Neural cell (in vitro differentiated cells): Measurements from ENCODE around the gene NIPA2. TPM values are rescaled to one million over a fixed set of nuclear protein-coding genes. Genes with fewer than 3 reads are reported as not detected.

Experiments used
- H2AFZ ChIP-seq: fragments of 200-600, 300-800 bp; sonication (generic), shearing (Covaris generic); 2 replicates; pipeline ENCODE4 v1.6.0; 2014; ENCODE audit warnings: low read depth, mild to moderate bottlenecking, antibody characterized with exemption, low read length, moderate library complexity
- H3F3A ChIP-seq: fragments of 200-600 bp; shearing (Covaris generic); 2 replicates; pipeline ENCODE4 v1.6.1; 2016; ENCODE audit warnings: mild to moderate bottlenecking, moderate library complexity, mixed read lengths, antibody characterized with exemption, low read length; ENCODE audit not compliant: insufficient read depth, poor library complexity, severe bottlenecking
- H3K27ac ChIP-seq: fragments of 200-600, 300-800 bp; sonication (generic), shearing (Covaris generic); 2 replicates; pipeline ENCODE4 v1.5.1; 2014; ENCODE audit warnings: mild to moderate bottlenecking, low read length, moderate library complexity
- H3K27me3 ChIP-seq: fragments of 300-800, 200-600 bp; sonication (generic), shearing (Covaris generic); 2 replicates; pipeline ENCODE4 v1.6.0; 2014; ENCODE audit warnings: mild to moderate bottlenecking, low read depth, low read length, moderate library complexity; ENCODE audit not compliant: insufficient read depth
- H3K36me3 ChIP-seq: fragments of 300-800, 200-600 bp; sonication (generic), shearing (Covaris generic); 2 replicates; pipeline ENCODE4 v1.5.1; 2014; ENCODE audit warnings: mild to moderate bottlenecking, antibody characterized with exemption, low read length, moderate library complexity; ENCODE audit not compliant: insufficient read depth
- H3K4me2 ChIP-seq: fragments of 300-800, 200-600 bp; sonication (generic), shearing (Covaris generic); 2 replicates; pipeline ENCODE4 v1.6.0; 2014; ENCODE audit warnings: mild to moderate bottlenecking, low read length
- H3K4me3 ChIP-seq: fragments of 300-800, 200-600 bp; sonication (generic), shearing (Covaris generic); 2 replicates; pipeline ENCODE4 v1.5.1; 2014; ENCODE audit warnings: mild to moderate bottlenecking, low read length, moderate library complexity
- H3K79me2 ChIP-seq: fragments of 200-600 bp; shearing (Covaris generic); replicated peaks from 2 replicates; pipeline ENCODE4 v1.6.0; 2014; ENCODE audit warnings: mild to moderate bottlenecking, low read length, moderate library complexity; ENCODE audit not compliant: insufficient read depth
- H3K9ac ChIP-seq: fragments of 300-800, 200-600 bp; sonication (generic), shearing (Covaris generic); 2 replicates; pipeline ENCODE4 v1.6.1; 2016; ENCODE audit warnings: mild to moderate bottlenecking, low read length, mixed read lengths
- H3K9me2 ChIP-seq: fragments of 200-600 bp; shearing (Covaris generic); 2 replicates; pipeline ENCODE4 v1.6.1; 2016; ENCODE audit warnings: mild to moderate bottlenecking, low read length, mixed read lengths; ENCODE audit not compliant: insufficient read depth
- H3K9me3 ChIP-seq: fragments of 200-600, 300-800 bp; sonication (generic), shearing (Covaris generic); 2 replicates; pipeline ENCODE4 v1.6.1; 2016; ENCODE audit warnings: mild to moderate bottlenecking, mixed run types, low read length, moderate library complexity, mixed read lengths
- H4K20me1 ChIP-seq: fragments of 200-600 bp; shearing (Covaris generic); 2 replicates; pipeline ENCODE4 v1.6.1; 2016; ENCODE audit warnings: mild to moderate bottlenecking, mixed run types; ENCODE audit not compliant: insufficient read depth
- CTCF ChIP-seq: fragments of 450-650 bp; IDR thresholded peaks from 2 replicates; pipeline ENCODE4 v1.5.1; 2014; ENCODE audit warnings: antibody characterized with exemption, mild to moderate bottlenecking, moderate library complexity; ENCODE audit not compliant: poor library complexity, severe bottlenecking
- EP300 ChIP-seq: fragments of 450-650 bp; conservative IDR thresholded peaks from 2 replicates; pipeline ENCODE4 v1.6.1; 2014; ENCODE audit warnings: antibody characterized with exemption, mild to moderate bottlenecking, moderate library complexity; ENCODE audit not compliant: poor library complexity, severe bottlenecking
- EZH2 ChIP-seq: fragments of 200-600, 300-800 bp; shearing (Covaris generic), sonication (generic); IDR thresholded peaks from 2 replicates; pipeline ENCODE4 v1.6.1; 2014; ENCODE audit warnings: antibody characterized with exemption, low read length, borderline replicate concordance, mild to moderate bottlenecking; ENCODE audit not compliant: insufficient read depth, poor library complexity, severe bottlenecking
- MXI1 ChIP-seq: fragments of 450-650 bp; conservative IDR thresholded peaks from 2 replicates; pipeline ENCODE4 v1.6.1; 2014; ENCODE audit warnings: antibody characterized with exemption, mild to moderate bottlenecking; ENCODE audit not compliant: poor library complexity, severe bottlenecking
- POLR2AphosphoS5 ChIP-seq: IDR thresholded peaks from 2 replicates; pipeline ENCODE4 v1.6.1; 2012
- RAD21 ChIP-seq: fragments of 450-650 bp; conservative IDR thresholded peaks from 2 replicates; pipeline ENCODE4 v1.6.1; 2014; ENCODE audit warnings: antibody characterized with exemption, mild to moderate bottlenecking, moderate library complexity
- REST ChIP-seq: IDR thresholded peaks from 2 replicates; pipeline ENCODE4 v1.6.1; 2012; ENCODE audit warnings: borderline replicate concordance
- SMC3 ChIP-seq: fragments of 450-650 bp; conservative IDR thresholded peaks from 2 replicates; pipeline ENCODE4 v1.6.1; 2014; ENCODE audit warnings: antibody characterized with exemption, mild to moderate bottlenecking, moderate library complexity; ENCODE audit not compliant: poor library complexity
- TAF1 ChIP-seq: IDR thresholded peaks from 2 replicates; pipeline ENCODE4 v1.6.1; 2012; ENCODE audit warnings: low read depth
- polyA plus RNA-seq: library from polyadenylated mRNA; depleted of rRNA; stranded (reverse); fragments of >200 nt; gene quantifications from 2 replicates; pipeline ENCODE4 v1.2.3, GENCODE V29; 2014

Gene NIPA2
- polyA plus RNA-seq, 1 donor from 2014 or later: 52.6 TPM

GRCh38 chr15:22883196-22883595 is 44.7 kb downstream of the NIPA2 start:
- no peak overlapping the region for H3K4me2 ChIP-seq
- TF ChIP-seq EP300 (no peak), TAF1 (no peak), REST (no peak), MXI1 (no peak), CTCF (no peak), SMC3 (no peak), POLR2AphosphoS5 (no peak), RAD21 (no peak), EZH2 (no peak)
- H3K9me3 ChIP-seq: no peaks in the 10 kb centered on the region
- no peak overlapping the region for H3K27ac ChIP-seq
- H3K4me3 ChIP-seq: no peak overlapping the region
- no peaks in the 10 kb centered on the region for H3K27me3 ChIP-seq
- no peak overlapping the region for H2AFZ ChIP-seq
- no peaks in the 10 kb centered on the region for H4K20me1 ChIP-seq
- no peaks in the 10 kb centered on the region for H3K9me2 ChIP-seq
- H3K9ac ChIP-seq: no peak overlapping the region
- H3K36me3 ChIP-seq: no peaks in the 10 kb centered on the region
- no peaks in the 10 kb centered on the region for H3F3A ChIP-seq
- H3K79me2 ChIP-seq: no peaks in the 10 kb centered on the region

GRCh38 chr15:22884344-22884743 is 45.9 kb downstream of the NIPA2 start:
- H3K9ac ChIP-seq: no peak overlapping the region
- H3K9me3 ChIP-seq: no peaks in the 10 kb centered on the region
- H3K27ac ChIP-seq: no peak overlapping the region
- H3K79me2 ChIP-seq: no peaks in the 10 kb centered on the region
- no peak overlapping the region for H3K4me2 ChIP-seq
- TF ChIP-seq CTCF: no peak
- TF ChIP-seq EP300: no peak
- no peak for TF ChIP-seq EZH2
- no peak for TF ChIP-seq POLR2AphosphoS5
- TF ChIP-seq TAF1: no peak
- TF ChIP-seq REST: no peak
- TF ChIP-seq RAD21: no peak
- no peak for TF ChIP-seq SMC3
- no peak for TF ChIP-seq MXI1
- H3K36me3 ChIP-seq: no peaks in the 10 kb centered on the region
- H3F3A ChIP-seq: no peaks in the 10 kb centered on the region
- H3K27me3 ChIP-seq: no peaks in the 10 kb centered on the region
- H4K20me1 ChIP-seq: no peaks in the 10 kb centered on the region
- H3K9me2 ChIP-seq: no peaks in the 10 kb centered on the region
- H3K4me3 ChIP-seq: no peak overlapping the region
- no peak overlapping the region for H2AFZ ChIP-seq
